ENCODE results near the gene PIP5K1C.
"Not testable (repeated sequence)": the region's sequence is repeated elsewhere in the genome, so short reads cannot be mapped to it uniquely, and the experiment has no call there.

Gene PIP5K1C

GRCh38 chr19:3584036-3584802, 116.0 kb downstream of the PIP5K1C start:
- not testable (repeated sequence) for DNase-seq

GRCh38 chr19:3581792-3582191, 118.5 kb downstream of the PIP5K1C start:
- DNase-seq = not testable (repeated sequence)

Data from NCI-H226 (cell line).